ENCODE results near the gene CLMN.

DNA sequence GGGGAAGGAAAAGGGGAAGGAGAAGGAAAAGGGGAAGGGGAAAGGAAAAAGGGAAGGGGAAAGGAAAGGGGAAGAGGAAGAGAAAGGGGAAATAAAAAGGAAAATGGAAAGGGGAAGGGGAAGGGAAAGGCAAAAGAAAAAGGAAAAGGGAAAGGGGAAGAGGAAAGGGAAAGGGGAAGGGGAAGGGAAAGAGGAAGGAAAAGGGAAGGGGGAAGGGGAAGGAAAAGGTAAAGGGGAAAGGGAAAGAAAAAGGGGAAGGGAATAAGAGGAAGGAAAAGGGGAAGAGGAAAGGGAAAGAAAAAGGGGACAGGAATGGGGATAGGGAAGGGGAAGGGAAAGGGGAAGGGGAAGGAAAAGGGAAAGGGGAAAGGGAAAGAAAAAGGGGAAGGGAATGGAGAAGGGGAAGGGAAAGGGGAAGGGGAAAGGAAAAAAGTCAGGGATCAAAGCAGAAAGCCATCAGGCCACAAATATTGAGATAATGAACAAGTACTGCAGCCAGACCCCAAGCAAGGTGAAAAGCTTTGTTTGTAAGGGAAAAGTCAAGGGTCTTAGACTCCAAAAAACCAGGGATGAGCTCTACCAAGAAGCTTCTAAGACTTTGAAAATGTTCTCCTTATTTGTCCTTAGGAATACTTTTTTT lies 182.4 kb downstream of the CLMN start:
- TF ChIP-seq EP300 (IDR thresholded peaks at IDR 0.05; ENCODE audit: borderline replicate concordance in 1 of 2, low read depth in 2 of 2, low read length in 2 of 2): no peak
- no peak for TF ChIP-seq SIN3A (conservative IDR thresholded peaks at IDR 0.05 in 1 of 2, IDR thresholded peaks at IDR 0.05 in 1 of 2; ENCODE audit: low read depth in 1 of 2, low read length in 2 of 2)
- no peak for TF ChIP-seq POLR2A (IDR thresholded peaks at IDR 0.05; ENCODE audit: control extremely low read depth in 1 of 2, low read depth in 2 of 2, low read length in 2 of 2)
- TF ChIP-seq, protein P1, sequence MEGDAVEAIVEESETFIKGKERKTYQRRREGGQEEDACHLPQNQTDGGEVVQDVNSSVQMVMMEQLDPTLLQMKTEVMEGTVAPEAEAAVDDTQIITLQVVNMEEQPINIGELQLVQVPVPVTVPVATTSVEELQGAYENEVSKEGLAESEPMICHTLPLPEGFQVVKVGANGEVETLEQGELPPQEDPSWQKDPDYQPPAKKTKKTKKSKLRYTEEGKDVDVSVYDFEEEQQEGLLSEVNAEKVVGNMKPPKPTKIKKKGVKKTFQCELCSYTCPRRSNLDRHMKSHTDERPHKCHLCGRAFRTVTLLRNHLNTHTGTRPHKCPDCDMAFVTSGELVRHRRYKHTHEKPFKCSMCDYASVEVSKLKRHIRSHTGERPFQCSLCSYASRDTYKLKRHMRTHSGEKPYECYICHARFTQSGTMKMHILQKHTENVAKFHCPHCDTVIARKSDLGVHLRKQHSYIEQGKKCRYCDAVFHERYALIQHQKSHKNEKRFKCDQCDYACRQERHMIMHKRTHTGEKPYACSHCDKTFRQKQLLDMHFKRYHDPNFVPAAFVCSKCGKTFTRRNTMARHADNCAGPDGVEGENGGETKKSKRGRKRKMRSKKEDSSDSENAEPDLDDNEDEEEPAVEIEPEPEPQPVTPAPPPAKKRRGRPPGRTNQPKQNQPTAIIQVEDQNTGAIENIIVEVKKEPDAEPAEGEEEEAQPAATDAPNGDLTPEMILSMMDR (IDR thresholded peaks at IDR 0.05; ENCODE audit: control extremely low read depth in 1 of 3, insufficient read depth in 1 of 3, low read depth in 1 of 3, low read length in 3 of 3): no peak
- TF ChIP-seq ZNF274 (IDR thresholded peaks at IDR 0.05; ENCODE audit: borderline replicate concordance, extremely low read depth, low read length): no peak
- no peak for TF ChIP-seq TEAD4 (IDR thresholded peaks at IDR 0.05; ENCODE audit: low read depth, low read length)
- TF ChIP-seq, protein P2, sequence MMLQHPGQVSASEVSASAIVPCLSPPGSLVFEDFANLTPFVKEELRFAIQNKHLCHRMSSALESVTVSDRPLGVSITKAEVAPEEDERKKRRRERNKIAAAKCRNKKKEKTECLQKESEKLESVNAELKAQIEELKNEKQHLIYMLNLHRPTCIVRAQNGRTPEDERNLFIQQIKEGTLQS (IDR thresholded peaks at IDR 0.05; ENCODE audit: insufficient read depth, low read depth, low read length): no peak
- no peak for TF ChIP-seq JUN (IDR thresholded peaks at IDR 0.05; ENCODE audit: low read depth, low read length)
- TF ChIP-seq, protein P3, sequence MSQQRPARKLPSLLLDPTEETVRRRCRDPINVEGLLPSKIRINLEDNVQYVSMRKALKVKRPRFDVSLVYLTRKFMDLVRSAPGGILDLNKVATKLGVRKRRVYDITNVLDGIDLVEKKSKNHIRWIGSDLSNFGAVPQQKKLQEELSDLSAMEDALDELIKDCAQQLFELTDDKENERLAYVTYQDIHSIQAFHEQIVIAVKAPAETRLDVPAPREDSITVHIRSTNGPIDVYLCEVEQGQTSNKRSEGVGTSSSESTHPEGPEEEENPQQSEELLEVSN (IDR thresholded peaks at IDR 0.05): no peak
- TF ChIP-seq POLR2AphosphoS5 (IDR thresholded peaks at IDR 0.05; ENCODE audit: low read depth, low read length): no peak
- TF ChIP-seq TAF1 (IDR thresholded peaks at IDR 0.05; ENCODE audit: low read depth, low read length): no peak
- no peak for TF ChIP-seq RNF2 (IDR thresholded peaks at IDR 0.05; ENCODE audit: borderline replicate concordance, low read depth, low read length, missing control alignments, poor library complexity, severe bottlenecking)
- TF ChIP-seq MAFK (IDR thresholded peaks at IDR 0.05; ENCODE audit: low read depth, low read length): no peak

All from H1 (cell line).